GM19467 (cell line): ENCODE results near the gene LRCH1.
A peak's percentile ranks its signal among the peaks of the same experiment; 100 is the strongest.

Experiments
- ATAC-seq: cut with Tn5 transposase; IDR thresholded peaks from one replicate; pipeline ENCODE4 v1.9.1; 2021; ENCODE audit warnings: mild to moderate bottlenecking, moderate library complexity; ENCODE audit not compliant: unreplicated experiment

Gene LRCH1

GRCh38 chr13:46535002-46535401 is 18.0 kb upstream of the LRCH1 start:
- no peak for ATAC-seq

DNA sequence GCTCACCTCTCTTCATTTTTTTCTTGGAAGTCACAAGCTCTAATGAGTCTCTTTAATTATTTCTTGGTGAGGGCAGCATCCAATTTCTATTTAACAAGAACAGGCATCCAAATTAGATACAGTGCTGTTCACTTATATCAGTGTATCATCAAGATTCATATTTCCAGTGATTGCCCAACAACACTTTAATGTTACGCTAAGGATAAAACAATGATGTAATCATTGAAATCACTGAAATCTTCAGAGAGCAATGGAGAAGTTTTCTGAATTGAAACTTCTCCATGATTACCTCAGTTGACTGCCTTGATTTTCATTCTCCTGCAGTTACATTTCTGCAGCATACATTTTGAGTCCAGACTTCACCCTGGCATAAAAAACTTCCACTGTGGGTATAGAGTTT is 17.1 kb upstream of the LRCH1 start:
- no peak for ATAC-seq

GRCh38 chr13:46536341-46536740 is 16.6 kb upstream of the LRCH1 start:
- no peak for ATAC-seq

GRCh38 chr13:46539231-46539630 is 13.7 kb upstream of the LRCH1 start:
- ATAC-seq: no peak

DNA sequence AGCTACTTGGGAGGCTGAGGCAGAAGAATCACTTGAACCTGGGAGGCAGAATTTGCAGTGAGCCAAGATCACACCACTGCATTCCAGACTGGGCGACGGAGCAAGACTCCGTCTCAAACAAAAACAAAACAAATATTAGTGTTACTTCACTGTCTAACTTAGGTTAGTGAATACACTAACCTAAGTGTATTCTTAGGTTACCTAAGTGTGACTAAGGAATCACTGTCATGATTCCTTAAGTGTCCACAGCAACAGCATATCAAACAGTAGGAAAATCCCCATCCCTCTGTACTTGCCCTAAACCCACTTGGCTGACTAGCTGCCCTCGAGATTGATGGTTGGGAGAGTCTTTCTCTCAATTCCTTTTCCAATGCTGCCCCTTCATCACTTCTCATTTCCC is 11.8 kb upstream of the LRCH1 start:
- ATAC-seq: no peak

DNA sequence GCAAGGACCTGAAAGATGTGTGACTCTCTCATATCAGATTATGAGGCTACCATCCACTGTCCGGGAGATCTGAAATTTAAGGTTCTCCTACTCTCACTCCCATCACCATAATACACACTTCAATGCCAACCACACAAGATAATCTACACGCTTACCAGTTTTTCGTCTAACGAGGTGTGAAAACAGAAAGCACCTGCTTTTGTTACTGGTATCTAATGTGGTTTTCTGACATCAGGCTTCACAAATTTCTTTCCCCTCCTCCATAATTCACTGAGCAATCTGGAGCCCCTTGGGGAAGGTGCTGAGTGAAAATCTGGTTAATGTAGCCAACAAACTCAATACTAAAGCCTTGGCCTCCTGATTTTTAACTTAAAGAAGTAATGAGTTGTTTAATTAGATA is 10.1 kb upstream of the LRCH1 start:
- no peak for ATAC-seq

DNA sequence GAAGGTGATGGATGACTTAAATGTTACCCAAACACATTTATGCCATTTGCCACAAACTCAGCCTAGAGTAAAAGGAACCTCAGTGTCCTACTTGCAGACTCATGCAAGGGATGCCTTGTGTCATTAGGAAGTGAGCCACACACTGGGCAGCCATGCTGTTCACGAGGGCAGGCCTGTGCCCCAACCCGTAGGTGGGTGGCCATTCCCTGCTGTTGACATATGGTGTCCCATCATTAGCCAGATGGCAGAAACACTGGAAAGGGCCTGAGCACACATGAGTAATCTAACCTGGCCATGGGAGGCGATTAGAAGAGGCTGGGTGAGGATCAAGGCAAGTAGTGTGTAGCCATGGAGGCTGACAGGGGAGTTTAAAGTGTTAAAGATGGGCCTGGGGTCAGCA is 9.7 kb upstream of the LRCH1 start:
- no peak for ATAC-seq

DNA sequence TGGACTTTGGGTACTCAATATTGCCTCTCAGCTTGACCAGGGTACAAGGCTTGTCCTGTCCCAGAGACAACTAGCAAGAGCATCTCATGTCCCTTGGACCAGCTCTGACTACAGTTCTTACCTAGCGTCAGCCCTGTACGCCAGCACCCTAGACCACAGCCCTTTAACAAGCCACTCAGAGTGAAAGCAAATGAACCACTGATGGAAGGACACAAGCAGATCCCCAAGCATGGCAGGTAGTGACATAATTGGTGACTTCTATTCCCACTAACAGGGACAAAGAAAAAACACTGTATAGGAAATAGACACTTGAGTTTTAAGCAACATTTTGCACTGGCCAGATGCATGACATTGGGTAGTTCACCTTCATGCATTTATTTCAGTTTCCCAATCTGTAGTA is 8.8 kb upstream of the LRCH1 start:
- ATAC-seq: peak; percentile 67

GRCh38 chr13:46544811-46545210 is 8.2 kb upstream of the LRCH1 start:
- ATAC-seq: no peak

DNA sequence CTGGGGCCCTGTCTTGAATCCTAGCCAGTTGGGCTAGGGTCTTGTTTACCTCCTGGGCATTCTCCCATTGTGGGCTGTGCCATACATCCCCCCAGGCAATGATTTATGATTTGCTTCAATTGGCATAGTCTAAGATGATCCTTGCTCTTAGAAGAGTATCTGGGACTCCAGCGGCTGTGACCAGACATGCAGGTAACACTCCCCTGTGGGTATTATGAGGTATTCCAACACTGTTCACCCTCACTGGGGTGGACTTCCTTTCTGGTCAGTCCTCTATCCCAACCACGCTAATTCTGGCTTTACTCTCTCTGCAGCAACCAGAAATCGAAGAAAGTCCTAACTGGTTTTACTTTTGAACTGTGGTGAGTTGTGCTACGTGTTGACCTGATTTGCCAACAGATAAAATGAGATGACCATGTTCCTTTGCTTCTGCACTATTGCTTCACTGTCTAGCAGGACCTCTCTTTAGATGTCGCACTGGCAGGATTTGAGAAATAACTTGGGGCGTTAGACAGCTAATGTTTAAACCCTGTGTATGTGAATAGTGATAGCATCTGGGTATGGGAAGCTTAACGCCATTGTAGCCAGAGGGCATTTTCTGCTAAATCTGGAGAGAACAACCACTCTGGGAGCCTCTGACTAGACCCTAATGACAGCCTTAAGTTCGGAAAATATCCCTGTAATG is 6.7 kb upstream of the LRCH1 start:
- no peak for ATAC-seq

- ATAC-seq: no peak
Observed at GRCh38 chr13:46550822-46551221, 2.1 kb upstream of the LRCH1 start.

DNA sequence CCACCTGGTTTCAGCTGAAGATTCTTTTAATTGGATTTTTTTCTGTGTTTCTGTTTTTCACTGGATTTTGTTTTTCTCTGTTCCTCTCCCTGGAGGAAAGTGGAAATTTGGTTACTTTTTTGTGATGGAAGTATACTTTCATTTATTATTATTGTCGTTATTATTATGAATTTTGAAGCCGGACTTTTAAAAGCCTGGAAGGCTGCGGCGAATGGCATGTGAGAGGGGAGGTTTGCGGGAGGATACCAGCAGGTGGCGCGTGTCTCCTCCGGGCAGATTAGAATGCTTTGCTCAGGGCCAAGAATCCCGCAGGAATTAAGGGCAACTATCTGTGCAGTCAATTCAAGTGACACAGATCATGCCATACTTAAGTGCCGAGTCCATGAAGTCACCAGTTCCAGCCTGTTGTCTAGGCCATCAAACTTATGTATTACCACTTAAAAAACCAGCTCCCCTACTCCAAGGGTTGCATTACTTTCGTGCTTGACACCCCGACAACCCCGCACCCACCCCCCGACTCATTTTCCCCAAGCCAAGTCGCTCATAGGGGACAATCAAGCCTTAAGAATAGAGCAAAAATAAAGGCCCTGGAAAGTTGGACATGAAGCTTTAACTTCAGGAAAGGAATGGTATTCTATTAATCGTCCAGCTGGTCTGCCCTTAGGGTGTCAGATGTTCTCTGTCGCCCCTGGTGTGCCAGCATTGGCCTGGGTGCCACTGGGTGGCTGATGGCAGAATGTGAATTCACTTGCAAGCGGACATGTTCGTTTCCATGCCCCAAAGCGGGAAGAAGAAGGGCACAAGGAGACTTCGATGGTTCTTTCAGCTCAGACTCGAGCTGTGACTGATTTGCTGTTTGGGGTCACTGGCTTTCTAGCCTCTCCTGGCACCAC is 1.3 kb upstream of the LRCH1 start:
- no peak for ATAC-seq

- no peak for ATAC-seq
Observed at GRCh38 chr13:46552303-46552682, 677 bp upstream of the LRCH1 start.

DNA sequence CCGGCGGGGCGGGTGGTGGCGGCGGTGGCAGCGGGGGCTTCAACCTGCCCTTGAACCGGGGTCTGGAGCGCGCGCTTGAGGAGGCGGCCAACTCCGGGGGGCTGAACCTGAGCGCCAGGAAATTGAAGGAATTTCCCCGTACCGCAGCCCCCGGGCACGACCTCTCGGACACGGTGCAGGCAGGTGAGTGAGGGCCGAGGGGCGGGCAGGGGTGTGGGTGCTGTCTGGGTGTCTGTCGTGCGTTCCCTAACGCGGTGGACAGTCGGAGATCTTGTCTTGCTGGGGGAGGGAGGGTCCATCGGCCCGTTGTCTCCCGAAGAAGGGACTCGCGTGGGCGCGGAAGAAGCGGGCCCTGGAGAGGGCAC is 533 bp downstream of the LRCH1 start:
- no peak for ATAC-seq

DNA sequence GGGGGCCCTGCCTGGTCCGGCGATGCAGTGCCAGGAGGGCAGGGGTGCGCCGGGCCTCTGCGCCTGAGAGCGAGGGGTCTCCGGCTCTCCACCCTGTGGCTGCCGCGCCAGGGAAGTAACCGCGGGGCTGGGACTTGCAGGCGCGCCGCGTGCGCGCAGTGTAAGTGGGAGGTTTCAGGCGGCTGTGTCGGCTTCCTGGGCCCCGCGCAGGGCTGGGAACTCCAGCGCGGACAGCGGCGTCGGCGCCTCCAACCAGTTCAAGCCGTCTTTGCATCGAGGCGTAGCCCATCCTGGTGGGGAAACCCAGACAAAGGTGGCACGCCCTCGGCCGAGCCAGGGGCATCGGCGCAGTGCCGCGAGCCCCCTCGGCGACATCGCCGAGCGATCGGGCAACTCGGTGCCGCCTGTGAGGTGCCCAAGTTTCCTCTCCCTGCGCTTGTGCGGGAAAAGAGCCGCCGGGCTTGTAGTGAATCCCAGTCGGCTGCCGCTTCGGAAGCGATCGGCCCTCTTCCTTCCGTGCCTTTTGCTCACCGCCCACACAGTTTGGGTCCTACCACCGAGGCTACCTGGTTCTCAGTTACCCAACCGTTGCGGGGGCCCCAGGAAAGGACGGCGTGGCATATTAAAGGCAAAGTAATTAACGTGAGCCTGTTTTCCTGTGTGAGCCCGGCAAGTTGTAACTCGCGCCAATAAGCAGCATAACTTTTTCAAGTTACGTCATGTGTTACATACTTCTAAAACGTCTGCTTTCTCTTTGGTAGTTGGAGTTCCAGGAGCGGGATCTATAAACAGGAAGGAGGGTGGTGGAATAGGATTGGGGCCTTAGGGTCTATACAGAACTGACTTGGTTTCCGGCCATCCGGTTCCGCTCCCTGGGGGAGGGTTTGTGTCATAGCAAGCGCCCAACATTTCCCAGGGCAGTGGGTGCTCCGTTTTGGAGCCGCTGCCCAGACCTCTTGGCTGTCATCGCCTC is 1.2 kb downstream of the LRCH1 start:
- peak; percentile 39 for ATAC-seq

DNA sequence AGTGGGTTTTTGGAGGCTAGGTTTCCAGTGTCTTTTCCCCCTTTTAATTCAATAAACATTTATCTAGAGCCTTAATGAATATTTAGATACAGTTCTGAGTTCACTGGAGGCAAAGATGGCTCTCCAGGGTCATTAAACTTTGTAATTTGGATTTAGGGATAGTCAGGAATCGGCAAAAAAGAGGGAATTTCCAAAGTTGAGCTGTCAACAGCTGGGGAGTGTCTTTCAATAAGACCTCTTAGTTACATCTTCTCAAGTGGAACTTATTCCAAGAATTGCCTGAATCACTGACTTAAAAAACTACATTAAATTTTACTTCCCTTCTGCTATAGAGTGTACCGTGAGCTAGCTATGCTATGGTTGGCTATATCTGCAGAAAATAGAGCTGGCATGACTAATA is 2.0 kb downstream of the LRCH1 start:
- no peak for ATAC-seq

DNA sequence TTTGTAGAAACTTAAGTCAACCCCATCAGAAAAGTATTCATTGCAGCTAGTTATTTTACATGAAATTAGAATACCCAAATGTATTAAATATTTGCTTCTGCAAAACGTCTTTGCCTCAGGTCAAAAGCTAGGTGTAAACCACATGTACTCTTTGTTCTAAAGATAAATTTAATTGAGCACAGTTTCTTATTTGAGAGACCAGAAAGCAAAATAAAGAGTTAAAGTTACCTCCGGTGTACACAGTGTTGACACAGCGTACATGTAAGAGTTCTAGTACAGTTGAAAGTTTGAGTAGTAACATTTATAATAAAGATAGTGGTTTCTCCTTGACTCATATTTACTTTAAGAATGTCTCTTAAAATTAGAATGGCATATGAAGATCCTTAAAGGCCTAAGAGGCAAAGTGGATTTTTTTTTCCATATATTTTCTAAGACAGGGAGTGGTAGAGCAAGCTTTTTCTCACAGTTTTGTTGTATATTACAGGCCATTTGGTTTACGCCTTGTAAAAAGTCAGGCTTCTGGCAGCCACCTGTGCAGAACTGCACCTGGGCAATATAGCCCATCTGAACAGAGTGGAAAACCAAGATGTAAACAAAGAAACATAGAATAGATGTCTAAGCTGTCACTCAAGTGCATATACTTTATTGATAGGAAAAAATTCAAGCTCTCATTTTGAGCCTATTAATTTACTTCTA is 2.9 kb downstream of the LRCH1 start:
- ATAC-seq: no peak

DNA sequence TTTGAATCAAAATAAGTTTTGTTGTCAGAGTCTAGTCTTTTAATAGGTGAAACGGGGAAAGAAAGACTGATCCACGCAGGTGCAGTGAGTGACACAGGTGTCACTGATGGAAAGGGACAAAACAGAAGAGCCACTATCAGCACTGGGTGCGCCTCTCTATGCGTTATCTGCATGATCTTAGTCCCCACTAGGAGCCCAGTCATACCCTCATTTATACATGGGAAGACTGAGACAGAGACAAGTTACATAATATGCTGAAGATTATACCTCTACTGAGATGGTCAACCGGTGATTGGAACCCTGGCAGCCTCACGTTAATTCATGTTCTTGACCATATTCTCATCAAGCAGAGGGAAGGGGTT is 3.4 kb downstream of the LRCH1 start:
- no peak for ATAC-seq

DNA sequence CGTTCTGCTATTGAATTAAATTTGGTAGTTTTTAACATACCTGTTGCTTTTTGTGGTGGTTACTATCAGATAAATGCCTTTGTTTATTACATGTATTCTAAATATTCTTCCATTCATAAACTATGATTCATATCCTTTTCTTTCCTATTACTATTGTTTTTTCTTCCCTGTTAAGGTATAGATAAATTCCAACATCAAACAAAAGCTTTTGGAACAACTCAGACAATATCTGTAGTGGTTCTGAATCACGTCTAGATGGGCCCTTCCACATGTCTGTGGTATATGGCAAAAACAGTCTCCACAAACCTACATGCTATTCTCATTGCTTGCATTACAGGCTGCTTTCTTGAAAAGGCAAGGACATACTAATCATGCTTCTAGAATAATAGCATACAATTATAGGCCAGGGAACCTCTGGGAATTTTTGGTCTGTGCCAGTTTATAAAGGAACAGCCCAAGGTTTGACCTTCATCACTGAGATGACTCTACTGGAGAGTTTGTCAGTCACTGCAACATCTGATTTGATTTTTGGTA is 6.4 kb downstream of the LRCH1 start:
- ATAC-seq: no peak

- ATAC-seq: no peak
Observed at GRCh38 chr13:46560778-46561177, 7.8 kb downstream of the LRCH1 start.

GRCh38 chr13:46561286-46561685 is 8.3 kb downstream of the LRCH1 start:
- no peak for ATAC-seq
